Colonic mucosa (tissue), 4 donors: ENCODE results near the gene STAMBPL1. TPM values are rescaled to one million over a fixed set of nuclear protein-coding genes. Genes with fewer than 3 reads are reported as not detected.

Experiments used
- DNase-seq: peaks from one replicate; pipeline ENCODE4 v3.0.0-alpha.2; 2020
- H3K27ac ChIP-seq: fragments of 200-600 bp; one replicate; pipeline ENCODE4 v1.8.0; 2021
- H3K27me3 ChIP-seq: fragments of 200-600 bp; one replicate; pipeline ENCODE4 v1.8.0; 2021
- H3K36me3 ChIP-seq: fragments of 200-600 bp; one replicate; pipeline ENCODE4 v1.8.0; 2021
- H3K4me1 ChIP-seq: fragments of 200-600 bp; one replicate; pipeline ENCODE4 v1.8.0; 2021; ENCODE audit warnings: mild to moderate bottlenecking
- H3K4me3 ChIP-seq: fragments of 200-600 bp; one replicate; pipeline ENCODE4 v1.8.0; 2021
- H3K9ac ChIP-seq, 2 donors: one replicate each; pipeline ENCODE4 v1.7.0; 2013; ENCODE audit warnings: control low read depth in 2 of 2, low read depth in 2 of 2, low read length in 2 of 2
- H3K9me3 ChIP-seq: fragments of 200-600 bp; one replicate; pipeline ENCODE4 v1.8.0; 2021
- intact Hi-C: fragments of 100-400 bp; cut with DNase I; formaldehyde crosslinking; loops from one replicate; pipeline ENCODE4 v1.14.1; 2022
- total RNA-seq, 2 donors: library from RNA; stranded (reverse); fragmentation: NEBNext Ultra II Directional in 1 of 2; extraction: Animal tissue kit (Norgen Biotek cat#: 25700) in 1 of 2; gene quantifications; one replicate each; pipeline ENCODE4 v1.2.1, GENCODE V29; 2021
- TF ChIP-seq, protein P1 (sequence below): fragments of 200-600 bp; IDR thresholded peaks from one replicate; pipeline ENCODE4 v1.8.0; 2022; ENCODE audit warnings: antibody characterized with exemption, mild to moderate bottlenecking
- donor health status: healthy.
- donor health status: DM: no; HTN: no; CAD: no.
- donor health status: DM: no; HTN: no; CAD: no.

Gene STAMBPL1
- total RNA-seq, 2 donors from 2014 or later, result 16.3 to 20.4 TPM

GRCh38 chr10:88943778-88944177, 63.7 kb downstream of the STAMBPL1 start:
- no peak overlapping the region for H3K27ac ChIP-seq
- H3K9ac ChIP-seq, result no peak overlapping the region
- no peaks in the 10 kb centered on the region for H3K4me1 ChIP-seq
- intact Hi-C loops, result no loop called here
- no peaks in the 10 kb centered on the region for H3K36me3 ChIP-seq
- H3K27me3 ChIP-seq, result no peaks in the 10 kb centered on the region
- DNase-seq, result no peak
- no peak overlapping the region for H3K4me3 ChIP-seq
- TF ChIP-seq, protein P1, sequence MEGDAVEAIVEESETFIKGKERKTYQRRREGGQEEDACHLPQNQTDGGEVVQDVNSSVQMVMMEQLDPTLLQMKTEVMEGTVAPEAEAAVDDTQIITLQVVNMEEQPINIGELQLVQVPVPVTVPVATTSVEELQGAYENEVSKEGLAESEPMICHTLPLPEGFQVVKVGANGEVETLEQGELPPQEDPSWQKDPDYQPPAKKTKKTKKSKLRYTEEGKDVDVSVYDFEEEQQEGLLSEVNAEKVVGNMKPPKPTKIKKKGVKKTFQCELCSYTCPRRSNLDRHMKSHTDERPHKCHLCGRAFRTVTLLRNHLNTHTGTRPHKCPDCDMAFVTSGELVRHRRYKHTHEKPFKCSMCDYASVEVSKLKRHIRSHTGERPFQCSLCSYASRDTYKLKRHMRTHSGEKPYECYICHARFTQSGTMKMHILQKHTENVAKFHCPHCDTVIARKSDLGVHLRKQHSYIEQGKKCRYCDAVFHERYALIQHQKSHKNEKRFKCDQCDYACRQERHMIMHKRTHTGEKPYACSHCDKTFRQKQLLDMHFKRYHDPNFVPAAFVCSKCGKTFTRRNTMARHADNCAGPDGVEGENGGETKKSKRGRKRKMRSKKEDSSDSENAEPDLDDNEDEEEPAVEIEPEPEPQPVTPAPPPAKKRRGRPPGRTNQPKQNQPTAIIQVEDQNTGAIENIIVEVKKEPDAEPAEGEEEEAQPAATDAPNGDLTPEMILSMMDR, result no peak
- no peaks in the 10 kb centered on the region for H3K9me3 ChIP-seq

GRCh38 chr10:88944813-88945212, 64.8 kb downstream of the STAMBPL1 start:
- H3K9ac ChIP-seq, result no peak overlapping the region
- H3K4me1 ChIP-seq, result no peaks in the 10 kb centered on the region
- H3K36me3 ChIP-seq, result no peaks in the 10 kb centered on the region
- intact Hi-C loops, result no loop called here
- H3K4me3 ChIP-seq, result no peak overlapping the region
- H3K9me3 ChIP-seq, result no peaks in the 10 kb centered on the region
- no peak overlapping the region for H3K27ac ChIP-seq
- no peak for DNase-seq
- no peaks in the 10 kb centered on the region for H3K27me3 ChIP-seq
- TF ChIP-seq, protein P1, result no peak

GRCh38 chr10:88946200-88946599, 66.2 kb downstream of the STAMBPL1 start:
- no peak for DNase-seq
- Histone ChIP-seq H3K9me3 (no peaks in the 10 kb centered on the region), H3K4me1 (no peaks in the 10 kb centered on the region), H3K9ac (no peak overlapping the region), H3K4me3 (no peak overlapping the region), H3K36me3 (no peaks in the 10 kb centered on the region), H3K27ac (no peak overlapping the region), H3K27me3 (no peaks in the 10 kb centered on the region)
- TF ChIP-seq, protein P1, result no peak
- intact Hi-C loops, result no loop called here

- Histone ChIP-seq H3K27me3 (no peaks in the 10 kb centered on the region), H3K4me3 (no peak overlapping the region), H3K9ac (no peak overlapping the region), H3K36me3 (no peaks in the 10 kb centered on the region), H3K9me3 (no peaks in the 10 kb centered on the region), H3K27ac (no peak overlapping the region), H3K4me1 (no peaks in the 10 kb centered on the region)
- intact Hi-C loops, result no loop called here
- DNase-seq, result no peak
- TF ChIP-seq, protein P1, result no peak
Observed at GRCh38 chr10:88946965-88947590, 67.0 kb downstream of the STAMBPL1 start.

- TF ChIP-seq, protein P1, result no peak
- Histone ChIP-seq H3K4me3 (peak overlapping the region; percentile 6), H3K4me1 (no peaks in the 10 kb centered on the region), H3K27ac (no peak overlapping the region), H3K9me3 (no peaks in the 10 kb centered on the region), H3K27me3 (no peaks in the 10 kb centered on the region), H3K9ac (peak overlapping the region in 1 of 2 donors; percentile 2), H3K36me3 (no peaks in the 10 kb centered on the region)
- intact Hi-C loops, result no loop called here
- no peak for DNase-seq
Observed at GRCh38 chr10:88949051-88949450, 69.0 kb downstream of the STAMBPL1 start.
